Midbrain (tissue), 1 donor: ENCODE measurements around the gene POLR2B.
A peak's percentile ranks its signal among the peaks of the same experiment; 100 is the strongest.
"Not testable (repeated sequence)": the region's sequence is repeated elsewhere in the genome, so short reads cannot be mapped to it uniquely, and the experiment has no call there.

Experiments
- DNase-seq: peaks from one replicate; lab custom pipeline; 2025; lab: John Stamatoyannopoulos, UW

POLR2B gene

GRCh38 chr4:56986952-56987351 lies 8.3 kb downstream of the POLR2B start:
- DNase-seq: no peak

DNA sequence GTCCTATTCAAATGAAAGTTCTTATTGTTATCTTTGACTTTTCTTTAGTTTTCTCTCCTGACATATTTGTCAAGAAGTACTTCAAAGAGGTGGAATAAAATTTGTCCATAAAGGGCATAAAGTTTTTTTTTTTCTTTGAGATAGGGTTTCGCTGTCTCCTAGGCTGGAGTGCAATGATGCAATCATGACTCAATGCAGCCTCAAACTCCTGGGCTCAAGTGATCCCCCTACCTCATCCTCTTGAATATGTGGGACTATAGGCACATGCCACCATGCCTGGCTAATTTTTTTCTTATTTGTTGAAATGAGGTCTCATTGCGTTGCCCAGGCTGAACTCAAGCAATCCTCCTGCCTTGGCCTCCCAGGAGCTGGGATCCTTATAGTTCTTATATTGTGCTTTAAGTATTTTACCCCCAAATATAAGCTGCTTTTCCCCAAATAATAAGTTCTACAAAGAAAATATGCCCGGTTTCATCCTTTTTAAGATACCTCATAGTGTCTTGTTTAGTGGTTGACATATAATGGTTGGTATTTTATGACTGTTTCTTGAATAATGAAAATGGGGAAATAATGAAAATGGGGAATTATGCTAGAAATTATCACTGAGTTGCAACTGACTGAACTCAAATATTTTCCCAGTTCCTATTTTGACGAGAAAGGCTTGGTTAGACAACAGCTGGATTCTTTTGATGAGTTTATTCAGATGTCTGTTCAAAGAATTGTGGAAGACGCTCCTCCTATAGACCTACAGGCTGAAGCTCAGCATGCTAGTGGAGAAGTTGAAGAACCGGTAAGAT lies 11.6 kb downstream of the POLR2B start:
- DNase-seq: no peak

GRCh38 chr4:56995525-56995924 lies 16.8 kb downstream of the POLR2B start:
- DNase-seq: peak; percentile 90

DNA sequence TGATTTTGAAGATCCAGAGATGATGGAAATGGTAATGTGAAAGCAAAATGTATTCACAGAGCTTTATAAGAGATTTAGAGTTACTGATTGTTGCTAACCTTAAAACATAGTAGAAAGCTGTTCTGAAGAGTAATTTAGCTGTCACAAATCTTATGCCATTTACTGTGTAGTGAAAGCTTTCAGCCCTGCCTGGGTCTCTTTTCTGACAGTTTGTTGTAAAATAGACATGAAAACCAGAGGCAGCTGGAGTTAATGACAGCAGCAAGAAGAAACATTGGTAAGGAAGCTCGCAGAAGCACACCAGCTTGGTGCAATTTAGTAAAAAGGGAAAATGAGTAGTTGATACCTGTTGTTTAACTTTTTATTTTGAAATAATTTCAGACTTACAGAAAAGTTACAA lies 21.1 kb downstream of the POLR2B start:
- DNase-seq: no peak

- DNase-seq: no peak
Observed at GRCh38 chr4:57013543-57014120, 34.9 kb downstream of the POLR2B start.

DNA sequence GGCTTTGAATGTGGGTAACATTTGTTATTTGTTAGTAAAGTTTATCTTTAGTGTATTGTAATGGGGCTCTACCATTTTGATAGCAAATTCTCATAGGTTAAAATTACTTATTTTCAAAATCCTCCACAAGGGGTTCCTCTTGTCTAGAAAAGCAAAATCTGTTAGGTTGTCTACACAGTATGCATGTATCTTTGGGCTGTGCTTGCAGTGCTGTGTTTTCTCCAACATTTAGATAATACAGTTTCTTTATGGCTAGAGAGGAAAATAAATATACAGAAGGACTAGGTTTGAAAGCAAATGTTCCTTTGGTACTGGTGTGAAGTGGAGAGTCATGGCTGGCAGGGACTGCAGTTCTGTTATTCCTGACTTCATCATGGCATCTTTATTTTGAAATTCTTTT lies 40.3 kb downstream of the POLR2B start:
- no peak for DNase-seq

DNA sequence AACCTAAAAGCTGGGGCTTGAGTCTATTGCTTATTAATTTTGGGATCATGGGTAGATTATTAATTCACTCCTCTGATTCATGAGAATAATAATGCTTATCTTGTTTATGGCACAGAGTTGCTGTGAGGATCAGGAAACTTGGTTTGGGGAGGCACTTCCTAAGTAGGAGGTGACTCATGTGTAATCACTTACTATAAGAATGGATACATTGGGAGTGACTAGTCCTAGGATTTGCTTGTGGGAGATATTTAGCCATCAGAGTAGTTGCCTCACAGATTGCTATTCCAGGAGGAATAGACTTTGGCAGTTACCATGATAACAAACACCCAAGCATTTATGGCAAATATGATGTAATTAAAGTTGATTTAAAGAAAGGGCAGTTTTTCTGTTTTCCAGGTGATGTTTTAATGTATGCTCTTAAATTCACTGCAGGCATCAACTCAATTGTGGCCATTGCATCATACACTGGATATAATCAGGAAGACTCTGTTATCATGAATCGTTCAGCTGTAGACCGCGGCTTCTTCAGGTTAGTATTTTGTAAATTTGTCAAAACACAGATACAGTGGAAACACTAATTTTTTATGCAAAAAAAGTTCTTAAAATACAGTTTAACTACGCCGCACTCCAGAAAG lies 41.9 kb downstream of the POLR2B start:
- DNase-seq: no peak

- no peak for DNase-seq
Observed at GRCh38 chr4:57023104-57023503, 44.4 kb downstream of the POLR2B start.

DNA sequence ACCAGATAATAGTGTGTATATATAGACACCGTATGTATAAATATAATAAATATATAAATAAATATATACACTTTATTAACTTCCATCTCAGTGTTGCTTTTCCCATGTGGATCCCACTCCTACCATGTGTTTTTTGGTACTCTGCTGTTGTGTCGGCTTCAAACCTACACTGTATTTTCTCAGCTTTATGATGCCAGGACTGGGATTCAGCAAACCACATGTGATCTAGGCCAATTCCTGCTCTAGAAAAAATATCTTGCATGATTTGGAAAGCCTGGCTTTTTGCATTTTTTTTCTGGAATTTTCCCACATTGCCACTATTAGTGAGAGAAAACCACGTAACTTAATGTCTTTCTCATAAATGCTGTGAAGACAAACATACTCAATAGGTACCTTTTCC lies 55.8 kb downstream of the POLR2B start:
- no peak for DNase-seq

GRCh38 chr4:57037982-57038604 lies 59.4 kb downstream of the POLR2B start:
- peak; percentile 57 for DNase-seq

DNA sequence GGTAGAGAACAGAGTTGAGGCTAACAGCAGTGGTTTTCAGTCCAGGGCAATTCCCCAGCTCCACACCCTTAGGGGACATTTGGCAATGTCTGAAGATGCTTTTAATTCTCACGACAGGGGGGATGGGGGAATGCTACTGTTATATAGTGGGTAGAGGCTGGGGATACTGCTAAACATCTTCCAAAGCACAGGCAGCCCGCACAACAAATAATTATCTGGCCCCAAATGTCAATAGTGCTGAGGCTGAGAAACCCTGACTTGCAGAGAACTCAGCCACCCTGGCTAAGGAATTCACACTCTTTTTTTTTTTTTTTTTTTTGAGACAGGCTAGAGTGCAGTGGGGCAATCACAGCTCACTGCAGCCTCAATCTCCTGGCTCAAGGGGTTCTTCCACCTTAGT lies 60.6 kb downstream of the POLR2B start:
- DNase-seq: no peak

- DNase-seq: no peak
Observed at GRCh38 chr4:57040510-57040909, 61.8 kb downstream of the POLR2B start.

DNA sequence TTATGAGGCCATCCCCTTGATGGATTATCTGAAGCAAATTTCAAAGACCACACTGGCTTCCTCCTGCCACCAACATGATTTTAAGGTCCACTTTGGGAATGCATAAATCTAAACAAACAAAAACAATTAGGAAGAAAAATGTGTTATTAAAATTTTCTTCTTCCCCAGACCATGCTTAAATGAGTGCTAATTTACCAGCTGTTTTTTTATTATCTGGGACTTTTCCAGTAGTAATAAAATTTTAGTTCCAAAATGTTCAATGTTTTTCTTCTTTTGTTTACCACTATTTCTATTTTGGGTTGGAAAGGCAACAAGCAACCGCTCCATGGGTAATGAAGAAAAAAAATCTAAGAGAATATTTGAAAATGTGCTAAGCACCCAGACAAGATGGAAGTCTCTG lies 62.3 kb downstream of the POLR2B start:
- no peak for DNase-seq

DNA sequence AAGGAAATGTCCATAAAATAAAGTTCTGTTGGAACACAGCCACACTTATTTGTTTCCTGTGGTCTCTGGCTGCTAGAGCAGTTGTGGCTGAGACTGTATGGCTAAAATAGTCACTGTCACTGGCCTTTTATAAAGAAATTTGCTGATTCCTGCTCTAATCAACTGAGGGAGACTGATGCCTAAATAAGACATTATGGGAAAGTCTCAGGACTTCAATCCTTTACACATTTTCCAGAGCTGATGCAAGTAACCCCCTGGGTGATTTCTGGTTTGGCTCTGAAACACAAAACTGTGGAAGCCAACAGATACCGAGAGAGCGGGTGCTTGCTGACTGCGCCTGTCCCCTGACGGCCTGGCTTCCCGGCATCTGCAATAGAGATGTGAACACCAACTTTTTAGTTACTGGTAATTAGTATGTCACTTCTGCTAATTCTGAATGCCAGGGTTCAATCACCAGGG lies 64.0 kb downstream of the POLR2B start:
- no peak for DNase-seq

- no peak for DNase-seq
Observed at GRCh38 chr4:57043347-57044251, 64.9 kb downstream of the POLR2B start.

DNA sequence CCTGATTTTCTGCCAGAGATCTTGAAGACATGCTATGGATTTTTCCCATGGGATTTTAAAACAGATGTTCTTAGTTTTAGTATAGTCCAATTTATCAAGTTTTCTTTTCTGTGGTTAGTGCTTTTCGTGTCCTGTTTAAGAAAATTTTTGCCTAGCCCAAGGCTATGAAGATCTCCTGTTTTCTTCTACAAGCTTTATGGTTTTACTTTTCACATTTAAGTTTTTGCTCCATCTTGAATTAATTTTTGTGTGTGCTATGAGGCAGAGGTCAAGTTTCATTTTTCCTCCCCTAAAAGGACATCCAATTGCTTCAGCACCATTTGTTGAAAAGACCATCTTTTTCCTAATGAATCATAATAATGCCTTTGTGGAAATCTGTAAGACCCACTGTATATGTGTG lies 65.6 kb downstream of the POLR2B start:
- DNase-seq: no peak

DNA sequence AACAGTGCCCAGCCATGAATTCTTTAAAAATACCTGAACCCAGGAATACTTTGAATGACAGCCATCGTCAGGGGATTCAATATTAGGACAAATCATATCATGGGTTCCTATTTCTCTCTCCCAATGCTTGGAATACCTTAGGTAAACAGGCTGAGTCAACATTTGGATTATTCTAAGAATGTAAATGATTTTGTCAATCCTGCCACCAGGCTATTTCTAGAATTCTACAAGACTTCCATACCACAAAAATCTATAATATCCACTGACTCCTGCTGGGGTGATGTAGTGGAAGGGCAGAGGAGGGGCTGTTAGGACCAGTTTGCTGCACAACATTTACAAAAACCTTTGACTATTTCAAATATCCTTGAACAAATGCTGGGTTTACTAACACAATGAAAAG lies 66.3 kb downstream of the POLR2B start:
- no peak for DNase-seq

- DNase-seq: not testable (repeated sequence)
Observed at GRCh38 chr4:57047046-57047445, 68.3 kb downstream of the POLR2B start.

GRCh38 chr4:57048590-57049304 lies 70.1 kb downstream of the POLR2B start:
- DNase-seq: no peak

- DNase-seq: no peak
Observed at GRCh38 chr4:57051095-57051494, 72.4 kb downstream of the POLR2B start.

DNA sequence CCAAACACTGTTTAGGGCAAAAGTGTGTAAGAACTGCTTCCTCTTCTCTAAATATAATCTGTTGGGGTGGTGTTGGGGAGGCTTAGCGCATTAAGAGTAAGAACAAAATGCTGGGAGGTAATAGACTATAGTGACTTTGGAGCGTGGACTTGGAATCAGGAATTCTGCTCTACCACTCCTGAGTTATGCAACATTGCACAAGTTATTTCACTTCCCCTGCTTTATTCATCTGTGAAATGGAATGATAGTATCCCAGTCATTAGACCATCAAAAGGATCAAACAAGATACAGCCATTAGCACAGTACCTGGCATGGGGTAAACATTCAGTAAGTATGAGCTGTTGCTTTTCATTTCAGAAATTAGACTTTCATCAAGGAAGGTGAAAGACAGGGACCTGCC lies 72.8 kb downstream of the POLR2B start:
- DNase-seq: no peak
